Testis (tissue), 2 donors: ENCODE data around the gene USP47.

Experiments
- CTCF ChIP-seq, 3 experiments: fragments of 450-650 bp in 2 of 3; fragments of 200-600 bp in 1 of 3; sonication (generic) in 1 of 3; IDR thresholded peaks; one replicate each; pipeline ENCODE4 v1.5.1; 2016 to 2019; ENCODE audit warnings: antibody characterized with exemption in 3 of 3, mild to moderate bottlenecking in 2 of 3, moderate library complexity in 1 of 3
- POLR2A ChIP-seq: fragments of 450-650 bp; IDR thresholded peaks from one replicate; pipeline ENCODE4 v1.6.1; 2017; ENCODE audit warnings: antibody characterized with exemption, mild to moderate bottlenecking, moderate library complexity

- no peak for TF ChIP-seq CTCF (IDR thresholded peaks at IDR 0.05)
- TF ChIP-seq POLR2A = no peak
Measured at GRCh38 chr11:11871991-11872401, 30.2 kb downstream of the USP47 start.
